ENCODE measurements around the gene COL4A3. TPM values are rescaled to one million over a fixed set of nuclear protein-coding genes. Genes with fewer than 3 reads are reported as not detected.

COL4A3 gene
- total RNA-seq, 1 donor from 2014 or later = 0.34 TPM

GRCh38 chr2:227295806-227296205 lies 131.4 kb downstream of the COL4A3 start:
- Mint-ChIP-seq H3K36me3 (ENCODE audit: insufficient read depth) (peaks cover 2% of the 10 kb centered on the region), H3K4me1 (ENCODE audit: low read depth) (peaks cover 12% of the 10 kb centered on the region), H3K9me3 (ENCODE audit: low read depth) (no peaks in the 10 kb centered on the region), H3K27me3 (peaks cover 59% of the 10 kb centered on the region), H3K27ac (no peak overlapping the region), H3K4me3 (ENCODE audit: low read depth) (no peak overlapping the region)
- TF ChIP-seq CTCF (IDR thresholded peaks at IDR 0.05; ENCODE audit: unreplicated experiment) = no peak
- DNase-seq (ENCODE audit: low spot score, unreplicated experiment) = no peak

GRCh38 chr2:227296671-227297405 lies 132.4 kb downstream of the COL4A3 start:
- H3K4me1 Mint-ChIP-seq (ENCODE audit: low read depth) = peaks cover 12% of the 10 kb centered on the region
- H3K36me3 Mint-ChIP-seq (ENCODE audit: insufficient read depth) = peaks cover 2% of the 10 kb centered on the region
- no peak for DNase-seq (ENCODE audit: low spot score, unreplicated experiment)
- no peaks in the 10 kb centered on the region for H3K9me3 Mint-ChIP-seq (ENCODE audit: low read depth)
- TF ChIP-seq CTCF (IDR thresholded peaks at IDR 0.05; ENCODE audit: unreplicated experiment) = no peak
- H3K27me3 Mint-ChIP-seq = peaks cover 57% of the 10 kb centered on the region
- no peak overlapping the region for H3K27ac Mint-ChIP-seq
- H3K4me3 Mint-ChIP-seq (ENCODE audit: low read depth) = no peak overlapping the region

- Mint-ChIP-seq H3K36me3 (ENCODE audit: insufficient read depth) (no peaks in the 10 kb centered on the region), H3K9me3 (ENCODE audit: low read depth) (no peaks in the 10 kb centered on the region)
- TF ChIP-seq CTCF (IDR thresholded peaks at IDR 0.05; ENCODE audit: unreplicated experiment) = no peak
These were observed 137.1 kb downstream of the COL4A3 start for GRCh38 chr2:227301523-227301922.

GRCh38 chr2:227308784-227309183 lies 144.4 kb downstream of the COL4A3 start:
- Mint-ChIP-seq H3K27ac (no peak overlapping the region), H3K4me3 (ENCODE audit: low read depth) (no peak overlapping the region), H3K9me3 (ENCODE audit: low read depth) (no peaks in the 10 kb centered on the region), H3K36me3 (ENCODE audit: insufficient read depth) (no peaks in the 10 kb centered on the region), H3K4me1 (ENCODE audit: low read depth) (no peaks in the 10 kb centered on the region), H3K27me3 (no peaks in the 10 kb centered on the region)
- no peak for TF ChIP-seq CTCF (IDR thresholded peaks at IDR 0.05; ENCODE audit: unreplicated experiment)
- no peak for DNase-seq (ENCODE audit: low spot score, unreplicated experiment)

More at GRCh38 chr2:227301523-227301922, 137.1 kb downstream of the COL4A3 start:
- H3K27ac Mint-ChIP-seq = no peak overlapping the region
- H3K4me3 Mint-ChIP-seq (ENCODE audit: low read depth) = no peak overlapping the region
- peaks cover 27% of the 10 kb centered on the region for H3K27me3 Mint-ChIP-seq
- peaks cover 1% of the 10 kb centered on the region for H3K4me1 Mint-ChIP-seq (ENCODE audit: low read depth)
- DNase-seq (ENCODE audit: low spot score, unreplicated experiment) = no peak

- Mint-ChIP-seq H3K36me3 (ENCODE audit: insufficient read depth) (no peaks in the 10 kb centered on the region), H3K4me3 (ENCODE audit: low read depth) (no peak overlapping the region), H3K4me1 (ENCODE audit: low read depth) (no peaks in the 10 kb centered on the region), H3K27ac (no peak overlapping the region), H3K27me3 (no peaks in the 10 kb centered on the region), H3K9me3 (ENCODE audit: low read depth) (no peaks in the 10 kb centered on the region)
- no peak for DNase-seq (ENCODE audit: low spot score, unreplicated experiment)
- no peak for TF ChIP-seq CTCF (IDR thresholded peaks at IDR 0.05; ENCODE audit: unreplicated experiment)
These were observed 146.3 kb downstream of the COL4A3 start for GRCh38 chr2:227310756-227311110.
